ENCODE results near the gene FAM131C.
"Not testable (repeated sequence)": the region's sequence is repeated elsewhere in the genome, so short reads cannot be mapped to it uniquely, and the experiment has no call there.

Gene FAM131C

GRCh38 chr1:16076031-16076864, 2.8 kb upstream of the FAM131C start:
- DNase-seq (ENCODE audit: low read depth), result no peak

DNA sequence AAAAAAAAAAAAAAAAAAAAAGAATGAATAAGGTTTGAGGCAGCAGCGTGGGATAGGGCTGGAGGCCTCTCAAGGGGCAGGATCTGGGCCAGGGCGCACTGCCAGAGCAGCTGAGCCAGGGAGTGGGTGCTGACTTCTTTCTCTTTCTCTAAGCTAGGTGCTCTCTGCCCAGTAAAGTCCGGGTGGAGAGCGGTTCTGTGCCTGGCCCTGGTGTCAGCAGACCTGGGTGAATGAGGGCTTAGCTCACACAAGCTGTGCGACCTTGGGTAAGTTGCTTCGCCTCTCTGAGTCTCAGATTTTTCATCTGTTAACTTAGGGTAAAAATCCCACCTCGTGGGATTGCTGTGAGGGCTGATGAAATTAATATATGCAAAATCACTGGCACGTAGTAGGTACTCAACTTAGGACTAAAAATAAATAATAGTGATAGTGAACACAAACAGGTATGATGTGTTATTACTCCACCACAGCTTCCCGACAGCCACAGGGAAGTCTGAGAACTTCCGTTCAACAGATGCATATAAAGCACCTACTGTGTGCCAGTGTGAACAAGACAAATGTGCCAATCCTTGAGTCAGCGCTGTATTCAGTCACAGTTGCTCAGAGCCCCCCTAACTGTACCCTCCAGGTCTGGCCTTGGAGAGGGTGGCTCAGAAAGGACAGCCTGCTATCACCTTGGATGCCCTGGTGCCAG, 2.0 kb upstream of the FAM131C start:
- no peak for DNase-seq (ENCODE audit: low read depth)

GRCh38 chr1:16074217-16074616, 766 bp upstream of the FAM131C start:
- no peak for DNase-seq (ENCODE audit: low read depth)

GRCh38 chr1:16072616-16073484, 601 bp downstream of the FAM131C start:
- DNase-seq (ENCODE audit: low read depth), result no peak

DNA sequence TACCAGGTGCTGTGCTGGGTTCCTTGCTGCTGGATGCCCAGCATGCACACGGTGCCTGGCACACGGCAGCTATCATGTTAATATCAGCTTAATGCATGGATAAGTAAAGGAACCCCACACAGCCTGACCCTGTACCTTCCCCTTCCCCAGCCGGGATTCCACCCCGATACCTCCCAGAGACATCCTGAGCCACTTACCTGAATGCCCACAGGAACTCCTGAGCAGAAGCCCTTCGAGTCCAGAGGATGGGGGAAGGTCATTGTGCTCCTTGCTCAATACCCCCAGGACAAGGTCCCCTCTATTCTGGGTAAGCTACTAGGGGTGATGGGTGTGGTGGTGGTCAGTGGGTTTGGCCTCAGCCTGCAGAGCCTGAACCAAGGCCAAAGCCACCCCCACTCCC, 1.4 kb downstream of the FAM131C start:
- no peak for DNase-seq (ENCODE audit: low read depth)

DNA sequence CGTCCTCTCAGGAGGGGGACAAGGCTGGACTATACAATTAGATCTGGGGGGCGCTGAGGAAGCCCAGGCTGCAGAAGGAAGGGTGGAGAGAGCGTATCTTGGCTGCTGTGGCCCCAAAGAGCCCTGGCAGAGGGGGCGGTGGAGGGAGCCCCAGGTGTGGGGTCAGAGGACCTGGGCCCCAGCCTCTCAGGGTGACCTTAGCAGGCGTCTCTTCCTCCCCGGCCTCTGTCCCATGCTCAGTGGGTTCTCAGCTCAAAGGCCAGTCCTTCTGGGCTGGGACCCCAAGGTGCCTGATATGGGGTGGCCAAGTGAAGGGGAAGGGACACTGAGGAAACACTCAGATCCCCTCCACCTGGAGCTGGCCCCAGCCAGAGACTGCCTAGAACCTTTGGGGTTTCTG, 1.8 kb downstream of the FAM131C start:
- DNase-seq (ENCODE audit: low read depth), result no peak

DNA sequence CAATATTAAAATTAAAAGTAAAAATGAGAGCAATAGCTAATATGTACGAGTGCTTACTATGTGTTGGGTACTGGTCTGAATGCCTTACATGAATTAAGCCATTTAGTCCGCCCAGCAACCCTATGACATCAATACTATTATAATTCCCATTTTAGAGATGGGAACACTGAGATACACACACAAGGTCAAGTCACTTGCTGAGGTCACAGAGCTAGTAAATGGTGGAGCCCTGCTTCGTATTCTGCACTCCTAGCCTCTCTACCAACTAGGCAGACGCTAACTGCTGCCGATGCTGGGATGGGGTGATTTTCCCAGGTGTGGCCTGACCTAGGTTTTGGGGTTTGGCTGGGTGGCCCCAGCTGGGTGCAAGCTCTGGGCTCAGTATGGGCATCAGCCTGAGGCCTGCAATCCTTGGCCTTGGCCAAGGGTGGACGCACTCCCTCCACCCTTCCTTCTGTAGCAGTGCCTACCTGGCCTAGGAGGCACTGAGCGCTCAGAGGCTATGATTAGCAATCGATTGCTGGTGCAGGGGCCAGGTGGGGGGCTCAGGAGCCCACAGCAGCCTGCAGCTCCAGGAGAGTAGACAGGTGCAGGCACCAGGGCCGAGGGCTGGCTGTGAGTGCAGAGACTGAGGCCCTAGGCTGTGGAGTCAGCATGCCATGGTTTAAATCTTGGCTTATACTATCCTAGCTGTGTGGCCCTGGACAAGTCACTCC, 2.7 kb downstream of the FAM131C start:
- no peak for DNase-seq (ENCODE audit: low read depth)

DNA sequence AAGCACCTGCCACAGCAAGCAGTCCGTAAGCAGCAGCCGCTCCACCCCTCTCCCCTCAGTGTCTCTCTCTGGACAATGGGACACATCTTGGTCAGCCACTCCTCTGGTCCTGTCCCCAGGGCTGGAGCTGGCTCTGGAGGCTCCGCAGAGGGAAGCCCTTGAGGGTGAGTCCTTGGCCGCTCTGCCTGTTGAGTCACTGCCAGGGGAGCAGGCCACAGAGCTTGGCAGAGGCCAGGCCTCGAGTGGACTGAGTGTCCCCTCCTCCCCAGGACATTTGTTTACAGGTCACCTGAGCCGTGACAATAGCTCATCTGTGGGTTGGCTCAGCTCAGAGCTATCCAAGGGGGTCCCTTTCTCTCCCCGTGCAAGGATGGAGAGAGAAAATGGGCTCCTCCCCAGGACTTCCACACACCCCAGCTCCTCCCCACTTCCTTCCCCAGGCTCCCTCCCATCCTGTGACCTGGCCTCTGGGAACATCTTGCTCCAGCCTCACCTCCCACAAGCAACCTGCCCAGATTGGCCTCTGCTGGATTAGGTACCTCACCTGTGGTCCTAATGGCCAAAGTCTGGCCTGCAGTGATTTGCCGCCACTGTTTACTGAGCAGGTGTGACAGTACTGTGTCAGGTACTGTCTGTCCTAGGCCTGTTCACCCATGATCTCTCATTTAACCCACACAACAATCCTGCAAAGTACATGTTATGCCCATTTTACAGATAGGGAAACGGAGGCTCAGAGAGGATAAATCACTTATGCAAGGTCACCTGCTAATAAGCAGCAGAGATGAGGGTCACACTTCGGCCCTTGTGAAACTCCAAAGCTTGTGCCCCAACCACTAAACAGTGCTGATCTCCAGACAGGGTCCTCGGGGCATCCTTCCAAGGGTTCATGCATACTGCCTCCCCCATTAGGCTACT, 4.8 kb downstream of the FAM131C start:
- no peak for DNase-seq (ENCODE audit: low read depth)

DNA sequence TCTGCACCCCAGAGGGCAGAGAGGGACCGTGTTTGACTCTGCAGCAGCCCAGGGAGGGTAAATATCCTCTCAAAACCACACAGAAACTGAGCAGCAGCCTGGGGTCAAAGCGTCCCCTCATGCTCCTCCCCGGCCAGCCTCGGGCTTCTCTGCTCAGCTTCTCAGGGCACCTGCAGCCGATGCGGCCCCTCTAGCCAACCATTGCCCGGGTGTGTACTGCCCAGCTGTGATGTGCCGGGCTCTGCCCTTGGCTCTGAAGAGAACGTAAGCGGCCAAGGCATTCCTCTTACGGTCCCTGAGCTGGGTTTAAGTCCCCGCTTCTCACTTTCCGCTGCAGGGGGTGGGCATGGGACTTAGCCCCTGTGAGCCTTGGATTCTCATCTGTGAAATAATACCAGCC, 5.5 kb downstream of the FAM131C start:
- DNase-seq (ENCODE audit: low read depth), result no peak

DNA sequence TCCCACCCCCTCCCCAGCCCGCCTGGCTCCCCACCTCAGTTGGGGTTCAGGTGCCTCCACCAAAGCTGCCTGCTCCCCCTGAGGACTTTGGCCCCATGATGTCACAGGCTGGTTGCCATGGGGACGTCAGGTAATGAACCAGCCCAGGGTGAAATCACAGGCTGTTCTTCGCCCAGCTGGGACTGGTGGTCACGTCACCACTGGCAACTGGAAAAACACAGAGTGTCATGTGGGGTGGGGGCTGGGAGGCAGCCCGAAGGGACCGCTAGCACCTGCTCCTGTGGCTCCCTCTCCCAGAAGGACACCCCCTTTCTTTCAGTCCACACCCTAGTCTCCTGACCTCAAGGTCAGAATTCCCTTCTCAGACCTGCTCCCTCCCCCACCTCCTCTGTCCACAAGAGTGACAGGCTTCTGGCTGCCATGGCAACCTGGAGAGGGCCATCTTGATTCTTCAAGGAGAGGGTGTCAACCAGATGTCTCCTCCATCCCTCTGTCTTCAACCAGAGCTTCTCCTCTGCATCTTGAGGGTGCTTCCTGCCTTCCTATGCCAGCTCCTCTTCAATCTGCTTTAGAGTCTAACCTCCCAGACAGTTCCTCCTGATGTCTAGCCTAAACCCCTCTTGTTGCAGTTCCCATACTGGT, 6.2 kb downstream of the FAM131C start:
- no peak for DNase-seq (ENCODE audit: low read depth)

- no peak for DNase-seq (ENCODE audit: low read depth)
These were observed 7.2 kb downstream of the FAM131C start for GRCh38 chr1:16066245-16066644.

DNA sequence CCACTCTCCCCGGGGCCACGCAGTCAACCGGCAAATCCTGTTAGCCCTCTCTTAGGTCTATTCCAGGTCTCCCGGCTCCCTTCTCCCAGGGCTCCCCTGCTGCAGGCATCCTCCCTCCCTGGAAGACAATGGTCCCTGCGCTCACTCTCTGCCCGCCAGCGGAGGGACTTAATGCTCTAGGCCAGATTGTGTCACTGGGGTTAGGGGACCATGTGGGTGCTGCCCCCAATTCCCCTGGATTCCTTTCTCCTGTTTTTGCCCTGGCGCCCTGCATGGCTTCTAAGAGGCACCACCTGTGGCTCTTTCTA, 8.2 kb downstream of the FAM131C start:
- no peak for DNase-seq (ENCODE audit: low read depth)

DNA sequence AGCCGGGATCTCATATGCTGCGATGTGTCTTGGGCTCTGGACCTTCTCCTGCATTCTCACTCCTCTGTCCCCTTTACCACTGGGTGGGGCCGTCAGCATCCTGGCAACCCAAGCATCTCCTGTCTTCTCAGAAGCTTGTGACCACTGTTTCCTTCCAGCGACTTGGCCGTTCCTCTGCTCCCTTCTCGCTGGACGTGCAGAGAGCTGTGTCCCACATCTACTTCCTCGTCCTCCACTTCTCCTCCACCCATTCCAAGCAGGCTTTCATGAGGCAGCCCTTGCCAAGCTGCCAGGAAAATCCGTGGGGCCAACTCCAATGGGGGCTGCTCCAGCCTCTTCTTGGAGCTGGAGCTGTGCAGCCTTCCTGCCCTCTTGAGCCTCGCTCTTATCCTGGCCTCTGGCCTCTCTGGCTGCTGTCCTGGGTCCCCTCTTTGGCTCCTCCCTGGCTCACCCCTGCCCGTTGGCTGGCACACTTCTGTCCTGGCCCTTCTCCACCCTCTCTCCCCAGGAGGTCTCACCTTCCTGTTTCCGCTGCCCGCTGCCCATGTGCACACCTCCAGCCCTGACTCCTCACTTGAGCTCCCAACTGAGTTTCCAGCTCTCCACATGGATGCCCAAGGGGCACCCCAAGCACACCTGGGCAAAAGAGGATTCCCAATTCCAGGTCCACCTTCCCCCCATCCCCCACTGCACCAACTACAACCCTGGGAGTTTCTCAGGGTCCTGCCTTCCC, 8.7 kb downstream of the FAM131C start:
- DNase-seq (ENCODE audit: low read depth), result no peak

- DNase-seq (ENCODE audit: low read depth), result no peak
These were observed 9.5 kb downstream of the FAM131C start for GRCh38 chr1:16063921-16064320.

DNA sequence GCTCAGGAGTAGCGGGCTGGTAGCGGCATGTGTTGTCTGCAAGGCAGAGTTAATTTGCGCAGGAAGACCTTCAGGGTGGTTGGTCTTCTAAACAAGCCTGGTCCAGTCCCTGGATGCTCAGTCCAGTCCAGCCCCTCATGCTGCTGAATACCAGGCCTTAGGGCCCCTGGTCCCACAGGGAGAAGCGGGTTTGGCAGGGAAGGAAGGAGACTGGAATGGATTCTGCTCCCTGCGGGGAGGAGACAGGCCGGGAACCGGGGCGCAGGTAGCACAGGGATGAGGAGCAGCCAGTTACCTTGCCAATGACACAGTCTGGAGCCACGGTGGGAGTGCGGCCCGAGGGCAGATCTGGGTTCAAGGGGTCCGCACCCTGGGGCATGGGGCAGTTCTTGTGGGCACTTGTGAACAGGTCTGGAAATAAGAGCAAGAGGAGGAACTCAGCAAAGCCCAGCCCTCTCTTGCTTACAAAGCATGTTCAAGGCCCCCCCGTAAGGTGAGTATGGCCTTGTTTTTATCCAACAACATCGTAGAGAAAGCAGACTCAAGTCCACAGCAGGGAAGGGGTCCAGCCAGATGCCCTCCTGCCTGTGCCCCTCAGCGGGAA, 10.1 kb downstream of the FAM131C start:
- no peak for DNase-seq (ENCODE audit: low read depth)

DNA sequence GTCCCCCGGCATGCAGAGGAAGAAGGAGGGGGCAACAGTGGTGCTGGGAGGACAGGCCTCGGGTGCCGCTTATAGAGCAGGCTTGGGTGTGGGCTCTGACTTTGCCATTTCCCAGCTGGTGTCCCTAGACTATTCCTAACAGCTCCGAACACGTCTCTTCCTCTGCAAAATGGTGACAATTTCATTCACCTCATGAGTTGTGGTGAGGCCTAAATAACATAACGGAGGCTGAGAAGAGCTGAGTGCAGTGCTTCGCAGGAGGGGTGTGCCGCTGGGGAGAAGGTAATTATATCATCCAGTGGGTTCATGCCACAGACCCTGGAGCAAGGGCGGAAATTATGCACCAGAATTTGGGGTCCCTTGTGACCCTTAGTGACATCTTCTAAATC, 10.8 kb downstream of the FAM131C start:
- DNase-seq (ENCODE audit: low read depth), result not testable (repeated sequence)

- DNase-seq (ENCODE audit: low read depth), result not testable (repeated sequence)
These were observed 11.3 kb downstream of the FAM131C start for GRCh38 chr1:16061989-16062686.

GRCh38 chr1:16061266-16061665, 12.2 kb downstream of the FAM131C start:
- DNase-seq (ENCODE audit: low read depth), result no peak
